PC-3 (cell line): ENCODE results near the gene NFIL3. TPM values are rescaled to one million over a fixed set of nuclear protein-coding genes. Genes with fewer than 3 reads are reported as not detected.
"Not testable (repeated sequence)": the region's sequence is repeated elsewhere in the genome, so short reads cannot be mapped to it uniquely, and the experiment has no call there.

Experiments used
- ATAC-seq: fragments of 200-7000 bp; cut with Tn5 transposase; 2 replicates; pipeline ENCODE4 v1.9.1; 2020; ENCODE audit warnings: mild to moderate bottlenecking, moderate library complexity
- BruUV-seq: library from RNA; stranded (reverse); fragments of 400-500 nt; replicated peaks from 2 replicates; lab custom pipeline; 2021; lab: Mats Ljungman, UMichigan
- CTCF ChIA-PET: fragments of 300-600 bp; sonication (Branson Sonifier 250); formaldehyde crosslinking; loops from one replicate; lab custom pipeline; 2022; ENCODE audit warnings: antibody characterized with exemption; lab: Charles Lee
- POLR2A ChIA-PET: fragments of 300-600 bp; sonication (Branson Sonifier 250); formaldehyde crosslinking; loops from one replicate; lab custom pipeline; 2022; ENCODE audit warnings: antibody characterized with exemption; ENCODE audit not compliant: unreplicated experiment; lab: Charles Lee
- DNase-seq: peaks from one replicate; pipeline ENCODE4 v3.0.0-alpha.2; 2015
- H2AFZ ChIP-seq: fragments of 300-600 bp; sonication (generic); 2 replicates; pipeline ENCODE4 v1.6.0; 2016; ENCODE audit warnings: antibody characterized with exemption, low read length
- H3F3A ChIP-seq: fragments of 300-600 bp; sonication (generic); one replicate; pipeline ENCODE4 v1.6.0; 2017; ENCODE audit warnings: antibody characterized with exemption, low read length, control low read depth, mild to moderate bottlenecking; ENCODE audit not compliant: unreplicated experiment
- H3K27ac ChIP-seq: fragments of 300-600 bp; sonication (generic); 2 replicates; pipeline ENCODE4 v1.5.1; 2016; ENCODE audit warnings: mild to moderate bottlenecking, low read length
- H3K27me3 ChIP-seq: fragments of 300-600 bp; sonication (generic); 2 replicates; pipeline ENCODE4 v1.6.1; 2016; ENCODE audit warnings: low read length, mixed read lengths
- H3K36me3 ChIP-seq: fragments of 300-600 bp; sonication (generic); 2 replicates; pipeline ENCODE4 v1.6.1; 2016; ENCODE audit warnings: low read depth, mixed run types, low read length, mixed read lengths
- H3K4me1 ChIP-seq: fragments of 300-600 bp; sonication (generic); 2 replicates; pipeline ENCODE4 v1.5.1; 2016; ENCODE audit warnings: low read length; ENCODE audit not compliant: insufficient read depth
- H3K4me2 ChIP-seq: fragments of 300-600 bp; sonication (generic); 2 replicates; pipeline ENCODE4 v1.6.0; 2016; ENCODE audit warnings: low read length
- H3K4me3 ChIP-seq: fragments of 300-600 bp; sonication (generic); 2 replicates; pipeline ENCODE4 v1.5.1; 2016; ENCODE audit warnings: mild to moderate bottlenecking, low read length, mixed read lengths
- H3K79me2 ChIP-seq: fragments of 300-600 bp; sonication (generic); 2 replicates; pipeline ENCODE4 v1.6.1; 2017; ENCODE audit warnings: low read length, mixed read lengths
- H3K9ac ChIP-seq: fragments of 300-600 bp; sonication (generic); 2 replicates; pipeline ENCODE4 v1.6.0; 2016; ENCODE audit warnings: mild to moderate bottlenecking, low read length
- H3K9me2 ChIP-seq: fragments of 300-600 bp; sonication (generic); replicated peaks from 2 replicates; pipeline ENCODE4 v1.6.1; 2016; ENCODE audit warnings: mixed run types, low read length, mixed read lengths
- H3K9me3 ChIP-seq: fragments of 300-600 bp; sonication (generic); 2 replicates; pipeline ENCODE4 v1.6.1; 2016; ENCODE audit warnings: low read length, mixed read lengths
- H4K20me1 ChIP-seq: fragments of 300-600 bp; sonication (generic); 2 replicates; pipeline ENCODE4 v1.6.1; 2016; ENCODE audit warnings: low read length, mixed read lengths
- EZH2 ChIP-seq: fragments of 300-600 bp; sonication (generic); IDR thresholded peaks from one replicate; pipeline ENCODE4 v1.6.1; 2017; ENCODE audit warnings: antibody characterized with exemption, mild to moderate bottlenecking, low read length; ENCODE audit not compliant: unreplicated experiment
- EZH2phosphoT487 ChIP-seq: fragments of 300-600 bp; sonication (generic); IDR thresholded peaks from 2 replicates; pipeline ENCODE4 v1.6.1; 2018; ENCODE audit warnings: mild to moderate bottlenecking, antibody characterized with exemption, low read length, borderline replicate concordance
- intact Hi-C: fragments of 100-400 bp; cut with micrococcal nuclease; formaldehyde crosslinking; loops from 2 replicates; pipeline ENCODE4 v1.9.0; 2023
- total RNA-seq: library from RNA; depleted of rRNA; stranded (reverse); fragments of >200 nt; gene quantifications from 2 replicates; pipeline ENCODE4 v1.2.3, GENCODE V29; 2014
- TF ChIP-seq, protein P1 (sequence below): fragments of 300-600 bp; sonication (generic); conservative IDR thresholded peaks from 2 replicates; pipeline ENCODE4 v1.5.1; 2017; ENCODE audit warnings: antibody characterized with exemption, low read depth, mild to moderate bottlenecking, low read length

Gene NFIL3
- total RNA-seq, 1 experiment from 2014 or later: 5.4 TPM

- H3K9ac ChIP-seq: no peak overlapping the region
- ChIA-PET CTCF (no interaction called here), POLR2A (no interaction called here)
- intact Hi-C loops: no loop called here
- ATAC-seq: no peak
- no peak overlapping the region for H3K4me2 ChIP-seq
- no peaks in the 10 kb centered on the region for H3F3A ChIP-seq
- H2AFZ ChIP-seq: no peak overlapping the region
- no peaks in the 10 kb centered on the region for H3K36me3 ChIP-seq
- TF ChIP-seq, protein P1, sequence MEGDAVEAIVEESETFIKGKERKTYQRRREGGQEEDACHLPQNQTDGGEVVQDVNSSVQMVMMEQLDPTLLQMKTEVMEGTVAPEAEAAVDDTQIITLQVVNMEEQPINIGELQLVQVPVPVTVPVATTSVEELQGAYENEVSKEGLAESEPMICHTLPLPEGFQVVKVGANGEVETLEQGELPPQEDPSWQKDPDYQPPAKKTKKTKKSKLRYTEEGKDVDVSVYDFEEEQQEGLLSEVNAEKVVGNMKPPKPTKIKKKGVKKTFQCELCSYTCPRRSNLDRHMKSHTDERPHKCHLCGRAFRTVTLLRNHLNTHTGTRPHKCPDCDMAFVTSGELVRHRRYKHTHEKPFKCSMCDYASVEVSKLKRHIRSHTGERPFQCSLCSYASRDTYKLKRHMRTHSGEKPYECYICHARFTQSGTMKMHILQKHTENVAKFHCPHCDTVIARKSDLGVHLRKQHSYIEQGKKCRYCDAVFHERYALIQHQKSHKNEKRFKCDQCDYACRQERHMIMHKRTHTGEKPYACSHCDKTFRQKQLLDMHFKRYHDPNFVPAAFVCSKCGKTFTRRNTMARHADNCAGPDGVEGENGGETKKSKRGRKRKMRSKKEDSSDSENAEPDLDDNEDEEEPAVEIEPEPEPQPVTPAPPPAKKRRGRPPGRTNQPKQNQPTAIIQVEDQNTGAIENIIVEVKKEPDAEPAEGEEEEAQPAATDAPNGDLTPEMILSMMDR: no peak
- no peak for TF ChIP-seq EZH2
- TF ChIP-seq EZH2phosphoT487: no peak
- no TSS peak for BruUV-seq
- no peaks in the 10 kb centered on the region for H4K20me1 ChIP-seq
- H3K27me3 ChIP-seq: no peaks in the 10 kb centered on the region
- no peak overlapping the region for H3K27ac ChIP-seq
- no peaks in the 10 kb centered on the region for H3K9me2 ChIP-seq
- H3K4me3 ChIP-seq: no peak overlapping the region
- no peak for DNase-seq
- no peaks in the 10 kb centered on the region for H3K4me1 ChIP-seq
- no peaks in the 10 kb centered on the region for H3K79me2 ChIP-seq
- no peaks in the 10 kb centered on the region for H3K9me3 ChIP-seq
Observed at GRCh38 chr9:91382298-91382697, 41.3 kb downstream of the NFIL3 start.

DNA sequence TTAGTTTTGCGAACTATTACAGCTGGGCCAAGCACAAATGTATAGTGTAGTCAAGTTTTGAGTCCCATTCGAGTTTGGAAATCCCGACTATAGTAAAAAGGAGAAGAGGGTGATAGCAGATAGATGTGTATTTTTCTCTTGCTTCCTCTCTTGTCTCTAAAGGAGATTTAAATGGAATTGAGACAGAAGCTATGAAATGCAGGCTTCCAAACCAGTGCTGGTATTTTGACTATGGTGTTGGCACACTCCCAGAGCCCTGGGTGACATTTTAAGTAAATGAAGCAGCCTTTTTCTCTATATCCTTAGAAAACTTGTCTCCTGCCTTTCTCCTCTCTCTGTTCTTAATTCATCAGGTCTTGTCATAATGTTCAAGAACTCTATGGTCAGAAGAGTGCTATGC, 44.2 kb downstream of the NFIL3 start:
- BruUV-seq: no TSS peak
- no peak overlapping the region for H3K4me3 ChIP-seq

GRCh38 chr9:91378695-91379127, 44.9 kb downstream of the NFIL3 start:
- Histone ChIP-seq H3K9me3 (no peaks in the 10 kb centered on the region), H3K9ac (no peak overlapping the region), H4K20me1 (no peaks in the 10 kb centered on the region), H3K4me2 (no peak overlapping the region), H3K27me3 (no peaks in the 10 kb centered on the region), H3K27ac (no peak overlapping the region), H3K4me3 (no peak overlapping the region), H3K4me1 (no peaks in the 10 kb centered on the region), H3K9me2 (no peaks in the 10 kb centered on the region), H2AFZ (no peak overlapping the region), H3K36me3 (no peaks in the 10 kb centered on the region), H3F3A (no peaks in the 10 kb centered on the region), H3K79me2 (no peaks in the 10 kb centered on the region)
- ATAC-seq (no peak), DNase-seq (no peak)
- POLR2A ChIA-PET: no interaction called here
- TF ChIP-seq, protein P1: no peak
- TF ChIP-seq EZH2phosphoT487 (no peak), EZH2 (no peak)
- CTCF ChIA-PET: no interaction called here
- BruUV-seq: no TSS peak
- intact Hi-C loops: no loop called here

More for the DNA sequence above, 44.2 kb downstream of the NFIL3 start:
- H3K9me3 ChIP-seq: no peaks in the 10 kb centered on the region
- intact Hi-C loops: no loop called here
- H3K9ac ChIP-seq: no peak overlapping the region
- H3K27me3 ChIP-seq: no peaks in the 10 kb centered on the region
- H3K4me1 ChIP-seq: no peaks in the 10 kb centered on the region
- no peaks in the 10 kb centered on the region for H4K20me1 ChIP-seq
- H3K36me3 ChIP-seq: no peaks in the 10 kb centered on the region
- POLR2A ChIA-PET: no interaction called here
- DNase-seq (no peak), ATAC-seq (no peak)
- CTCF ChIA-PET: no interaction called here
- no peaks in the 10 kb centered on the region for H3K9me2 ChIP-seq
- no peaks in the 10 kb centered on the region for H3K79me2 ChIP-seq
- TF ChIP-seq EZH2 (no peak), EZH2phosphoT487 (no peak)
- TF ChIP-seq, protein P1: no peak
- H3K4me2 ChIP-seq: no peak overlapping the region
- H3K27ac ChIP-seq: no peak overlapping the region
- H3F3A ChIP-seq: no peaks in the 10 kb centered on the region
- H2AFZ ChIP-seq: no peak overlapping the region

GRCh38 chr9:91378054-91378453, 45.6 kb downstream of the NFIL3 start:
- H3K79me2 ChIP-seq, H3K27me3 ChIP-seq, H3K36me3 ChIP-seq, H3K4me3 ChIP-seq, H4K20me1 ChIP-seq, H3K27ac ChIP-seq, CTCF ChIA-PET, H2AFZ ChIP-seq, intact Hi-C loops, BruUV-seq, DNase-seq, POLR2A ChIA-PET, H3K4me2 ChIP-seq, H3F3A ChIP-seq, H3K9me3 ChIP-seq, H3K4me1 ChIP-seq, H3K9me2 ChIP-seq, H3K9ac ChIP-seq, ATAC-seq: not testable (repeated sequence)
